RWPE1 (cell line): ENCODE data around the gene CMYA5.

Experiments used
- CTCF ChIA-PET: fragments of 350-600 bp; sonication (Branson Sonifier 250); formaldehyde crosslinking; extraction: SDS; loops from one replicate; lab custom pipeline; 2021; lab: Yijun Ruan, JAX
- POLR2A ChIA-PET: fragments of 400-600 bp; formaldehyde crosslinking; extraction: SDS; loops from one replicate; lab custom pipeline; 2020; ENCODE audit warnings: antibody characterized with exemption; ENCODE audit not compliant: low non-redundant PET; lab: Yijun Ruan, JAX
- DNase-seq: peaks from one replicate; pipeline ENCODE4 v3.0.0; 2012; ENCODE audit warnings: low spot score
- H3K27ac ChIP-seq: fragments of 450-650 bp; 2 replicates; pipeline ENCODE4 v1.5.1; 2017
- CTCF ChIP-seq: fragments of 450-650 bp; conservative IDR thresholded peaks from 2 replicates; pipeline ENCODE4 v1.5.1; 2017; ENCODE audit warnings: low read depth, mild to moderate bottlenecking

Gene CMYA5

GRCh38 chr5:79712741-79713140 is 23.1 kb downstream of the CMYA5 start:
- CTCF ChIA-PET = no interaction called here
- no peak for DNase-seq
- TF ChIP-seq CTCF = no peak
- H3K27ac ChIP-seq = no peak overlapping the region
- POLR2A ChIA-PET = interaction anchor here (0.6 kb wide), 1 partner anchor 119 kb away, joined by 3 read pairs; no protein-coding TSS in a partner anchor

- CTCF ChIA-PET = no interaction called here
- POLR2A ChIA-PET = no interaction called here
- no peak for DNase-seq
- TF ChIP-seq CTCF = no peak
- no peak overlapping the region for H3K27ac ChIP-seq
Observed at GRCh38 chr5:79713727-79714126, 24.1 kb downstream of the CMYA5 start.

GRCh38 chr5:79716839-79717238 is 27.2 kb downstream of the CMYA5 start:
- DNase-seq = no peak
- H3K27ac ChIP-seq = no peak overlapping the region
- POLR2A ChIA-PET = no interaction called here
- no peak for TF ChIP-seq CTCF
- CTCF ChIA-PET = no interaction called here

- TF ChIP-seq CTCF = no peak
- DNase-seq = no peak
- CTCF ChIA-PET = no interaction called here
- H3K27ac ChIP-seq = no peak overlapping the region
- POLR2A ChIA-PET = no interaction called here
Observed at GRCh38 chr5:79720096-79720495, 30.5 kb downstream of the CMYA5 start.

- ChIA-PET CTCF (interaction anchor here (1.2 kb wide), 1 partner anchor 131 kb away, joined by 3 read pairs; no protein-coding TSS in a partner anchor), POLR2A (interaction anchor here (0.6 kb wide), 1 partner anchor 528 kb away, joined by 4 read pairs; the partner anchor contains the start of gene SERINC5)
- peak; percentile 34 for DNase-seq
- H3K27ac ChIP-seq = no peak overlapping the region
- no peak for TF ChIP-seq CTCF
Observed at GRCh38 chr5:79727451-79728355, 38.1 kb downstream of the CMYA5 start.

GRCh38 chr5:79728396-79728795 is 38.8 kb downstream of the CMYA5 start:
- CTCF ChIA-PET = interaction anchor here (0.6 to 1.2 kb wide), 2 partner anchors 46 to 130 kb away, joined by 3 read pairs; no protein-coding TSS in a partner anchor
- POLR2A ChIA-PET = no interaction called here
- DNase-seq = peak; percentile 36
- no peak for TF ChIP-seq CTCF
- no peak overlapping the region for H3K27ac ChIP-seq
